Heart left ventricle (tissue), 16 donors: Measurements from ENCODE around the gene KRT74. TPM values are rescaled to one million over a fixed set of nuclear protein-coding genes. Genes with fewer than 3 reads are reported as not detected.
A peak's percentile ranks its signal among the peaks of the same experiment; 100 is the strongest.

Experiments used
- ATAC-seq, 4 donors: fragments of 200-7000 bp; cut with Tn5 transposase; one replicate each; pipeline ENCODE4 v1.9.1; 2020 to 2022; ENCODE audit warnings: moderate library complexity in 4 of 4, mild to moderate bottlenecking in 3 of 4, moderate number of reproducible peaks in 1 of 4
- DNase-seq, 5 donors: peaks; one replicate each; pipeline ENCODE4 v3.0.0-alpha.2; 2020
- H3K27ac ChIP-seq, 12 donors: fragments of 200-600 bp; sonication (generic) in 4 of 12; one replicate each; pipeline versions ENCODE4 v1.5.0 to v1.8.0; 2016 to 2022; ENCODE audit warnings: mild to moderate bottlenecking in 2 of 12
- H3K27me3 ChIP-seq, 9 donors: fragments of 200-600 bp; sonication (generic) in 2 of 9; one replicate each; pipeline versions ENCODE4 v1.5.1 to v1.8.0; 2016 to 2022; ENCODE audit warnings: mild to moderate bottlenecking in 3 of 9
- H3K36me3 ChIP-seq, 9 donors: fragments of 200-600 bp; sonication (generic) in 2 of 9; one replicate each; pipeline versions ENCODE4 v1.5.0 to v1.8.0; 2018 to 2022; ENCODE audit warnings: mild to moderate bottlenecking in 2 of 9
- H3K4me1 ChIP-seq, 12 donors: fragments of 200-600 bp; sonication (generic) in 4 of 12; one replicate each; pipeline versions ENCODE4 v1.5.0 to v1.8.0; 2016 to 2022; ENCODE audit warnings: mild to moderate bottlenecking in 3 of 12
- H3K4me3 ChIP-seq, 12 donors: fragments of 200-600 bp; sonication (generic) in 4 of 12; one replicate each; pipeline versions ENCODE4 v1.5.0 to v1.8.0; 2017 to 2022; ENCODE audit warnings: mild to moderate bottlenecking in 9 of 12, moderate library complexity in 4 of 12
- H3K9me3 ChIP-seq, 12 donors: fragments of 200-600 bp; sonication (generic) in 4 of 12; one replicate each; pipeline versions ENCODE4 v1.5.0 to v1.8.0; 2016 to 2022; ENCODE audit warnings: mild to moderate bottlenecking in 1 of 12
- CTCF ChIP-seq, 12 donors: fragments of 200-600 bp; sonication (generic) in 4 of 12; IDR thresholded peaks; one replicate each; pipeline versions ENCODE4 v1.5.0 to v1.8.0; 2018 to 2022; ENCODE audit warnings: antibody characterized with exemption in 12 of 12, mild to moderate bottlenecking in 5 of 12
- POLR2A ChIP-seq, 2 donors: fragments of 450-650 bp; IDR thresholded peaks; one replicate each; pipeline ENCODE4 v1.6.1; 2017; ENCODE audit warnings: antibody characterized with exemption in 2 of 2, mild to moderate bottlenecking in 2 of 2, moderate library complexity in 2 of 2
- WGBS, 4 donors: extraction: QIAGEN DNeasy Blood & Tissue Kit in 2 of 4; methylation state at CpG; one replicate each; pipeline versions ENCODE4 v1.1.5 to v1.1.7; 2013 to 2018; 5-methylcytosine and 5-hydroxymethylcytosine counted together
- intact Hi-C, 10 donors: fragments of 100-400 bp; cut with DNase I; formaldehyde crosslinking; loops; one replicate each; pipeline versions ENCODE4 v1.11.1 to v1.14.2; 2022
- polyA plus RNA-seq, 2 donors: library from polyadenylated mRNA; stranded (reverse); fragments of 200-250 nt; gene quantifications; one replicate each; pipeline ENCODE4 v1.2.3, GENCODE V29; 2013
- total RNA-seq, 9 donors: library from RNA; depleted of rRNA in 2 of 9; stranded (reverse); fragments of >200 nt in 2 of 9; fragmentation: NEBNext Ultra II Directional in 3 of 9; extraction: Animal tissue kit (Norgen Biotek cat#: 25700) in 3 of 9; gene quantifications; one replicate each; pipeline versions ENCODE4 v1.1.0 to v1.2.4, GENCODE V29; 2016 to 2023
- donor health status: ischemic (EF 13 %, LVEDD 7.1; RV severe dilation, severe dysfunction).
- donor health status: healthy with polysubstance abuse.
- donor health status: DM: no; HTN: yes; CAD: no.
- donor health status: DM: no; HTN: no; CAD: no.
- donor health status: ischemic (EF 25% LVEDD 6.9; RV normal size, moderate dysfunction).
- donor health status: ischemic (EF 25% LVEDD 5.7; RV mildly dilated, moderate dysfunction).
- donor health status: healthy.
- donor health status: DM: yes; HTN: yes; CAD: no.
- donor health status: ischemic (EF 35%, LVEDD 5.7; RV mildly dilated, moderate dysfunction).
- donor health status: nonischemic (EF 11% LVEDD 7.7; RV severe dilation, severe dysfunction).
- donor health status: DM: yes; HTN: yes; CAD: no.
- donor health status: PGD.
- donor health status: ischemic (EF 29% LVEDD 5.4; RV normal size, mild dysfunction).
- donor health status: nonischemic (EF 23%, LVEDD 6.1; RV moderate dilation, normal function).

Gene KRT74
- total and polyA plus RNA-seq, 11 donors, result not detected

DNA sequence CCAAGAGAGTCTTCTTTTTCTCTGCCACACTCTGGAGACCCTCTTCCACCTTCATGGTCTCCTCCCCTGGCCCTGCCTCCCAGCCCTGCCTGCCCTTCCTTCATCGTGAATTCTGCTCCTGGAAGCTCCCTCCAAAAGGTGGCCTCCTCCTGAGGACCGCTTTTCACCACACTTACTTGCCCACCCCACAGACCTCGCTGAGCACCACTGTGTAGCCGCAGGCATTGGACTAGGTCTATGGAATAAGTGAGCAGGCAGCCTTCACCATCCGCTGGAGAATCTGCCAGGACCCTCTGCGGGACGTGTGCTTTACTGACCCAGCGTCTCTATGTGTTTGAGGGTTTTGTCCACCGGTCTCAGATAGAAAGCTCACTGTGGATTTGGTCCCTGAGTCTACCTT lies 43.8 kb downstream of the KRT74 start:
- ATAC-seq, result no peak
- no peak for DNase-seq
- 88 to 96% (median 93%) methylated on average over 9 of the region's 9 CpGs for WGBS, 4 donors
- TF ChIP-seq POLR2A (IDR thresholded peaks at IDR 0.05) (no peak), CTCF (IDR thresholded peaks at IDR 0.05) (no peak)
- H3K9me3 ChIP-seq, result no peaks in the 10 kb centered on the region
- intact Hi-C loops, result no loop called here
- peaks cover 0 to 3% (median 0%) of the 10 kb centered on the region in 9 donors for H3K27me3 ChIP-seq
- no peaks in the 10 kb centered on the region for H3K4me1 ChIP-seq
- H3K4me3 ChIP-seq, result no peak overlapping the region
- H3K27ac ChIP-seq, result no peak overlapping the region
- H3K36me3 ChIP-seq, result no peaks in the 10 kb centered on the region

- peaks cover 0 to 3% (median 0%) of the 10 kb centered on the region in 9 donors for H3K27me3 ChIP-seq
- 91 to 100% (median 94%) methylated on average over 2 of the region's 2 CpGs for WGBS, 4 donors
- no peak overlapping the region for H3K27ac ChIP-seq
- H3K4me3 ChIP-seq, result no peak overlapping the region
- H3K36me3 ChIP-seq, result no peaks in the 10 kb centered on the region
- no peak for ATAC-seq
- H3K9me3 ChIP-seq, result no peaks in the 10 kb centered on the region
- DNase-seq, result no peak
- TF ChIP-seq POLR2A (IDR thresholded peaks at IDR 0.05), result no peak
- no peaks in the 10 kb centered on the region for H3K4me1 ChIP-seq
- intact Hi-C loops, result no loop called here
Observed at GRCh38 chr12:52529417-52529816, 44.2 kb downstream of the KRT74 start.

GRCh38 chr12:52528641-52529143 lies 45.0 kb downstream of the KRT74 start:
- Histone ChIP-seq H3K36me3 (no peaks in the 10 kb centered on the region), H3K4me1 (no peaks in the 10 kb centered on the region), H3K27ac (no peak overlapping the region), H3K27me3 (peaks cover 0 to 3% (median 0%) of the 10 kb centered on the region in 9 donors), H3K4me3 (no peak overlapping the region), H3K9me3 (no peaks in the 10 kb centered on the region)
- ATAC-seq, result no peak
- WGBS, 4 donors, result 73 to 85% (median 78%) methylated on average over 7 to 8 of the region's 8 CpGs
- DNase-seq, result no peak
- no peak for TF ChIP-seq CTCF (IDR thresholded peaks at IDR 0.05)
- no peak for TF ChIP-seq POLR2A (IDR thresholded peaks at IDR 0.05)
- intact Hi-C loops, result no loop called here

- no peaks in the 10 kb centered on the region for H3K9me3 ChIP-seq
- H3K36me3 ChIP-seq, result no peaks in the 10 kb centered on the region
- H3K27ac ChIP-seq, result no peak overlapping the region
- no peak overlapping the region for H3K4me3 ChIP-seq
- intact Hi-C loops, result no loop called here
- 49 to 71% (median 63%) methylated on average over 3 to 4 of the region's 4 CpGs for WGBS, 4 donors
- TF ChIP-seq POLR2A (IDR thresholded peaks at IDR 0.05), result no peak
- no peak for TF ChIP-seq CTCF (IDR thresholded peaks at IDR 0.05)
- peak in 1 of 5 donors; percentile 9 for DNase-seq
- H3K27me3 ChIP-seq, result peaks cover 0 to 1% (median 0%) of the 10 kb centered on the region in 9 donors
- ATAC-seq, result no peak
- no peaks in the 10 kb centered on the region for H3K4me1 ChIP-seq
Observed at GRCh38 chr12:52527121-52527800, 46.4 kb downstream of the KRT74 start.
